CD4-positive, alpha-beta T cell treated with Interleukin-21 for 1 hour (primary cell): ENCODE results near the gene PERP.
"Not testable (repeated sequence)": the region's sequence is repeated elsewhere in the genome, so short reads cannot be mapped to it uniquely, and the experiment has no call there.

Source experiments
- DNase-seq: peaks from one replicate; pipeline ENCODE4 v3.0.0-alpha.2; 2020

PERP gene

GRCh38 chr6:138104618-138105213 is 2.5 kb downstream of the PERP start:
- DNase-seq, result no peak

DNA sequence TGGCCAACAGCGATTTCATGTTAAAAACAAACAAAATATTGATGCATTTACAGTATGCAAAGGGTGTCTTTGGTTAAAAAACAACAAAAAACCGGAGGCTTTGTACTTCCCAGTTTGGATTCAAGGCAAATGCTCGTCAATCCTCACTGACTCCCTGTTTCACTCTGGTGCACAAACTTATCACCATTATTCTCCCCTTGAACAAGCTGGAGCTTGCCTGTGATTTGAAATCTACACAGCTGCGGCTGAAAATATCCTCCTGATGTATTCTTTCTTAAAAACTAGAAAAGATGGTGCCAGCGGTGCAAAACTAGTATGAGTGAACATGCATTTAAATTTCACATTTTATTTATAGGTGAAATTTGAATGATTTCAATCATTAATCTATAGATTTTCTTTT is 3.3 kb downstream of the PERP start:
- no peak for DNase-seq

DNA sequence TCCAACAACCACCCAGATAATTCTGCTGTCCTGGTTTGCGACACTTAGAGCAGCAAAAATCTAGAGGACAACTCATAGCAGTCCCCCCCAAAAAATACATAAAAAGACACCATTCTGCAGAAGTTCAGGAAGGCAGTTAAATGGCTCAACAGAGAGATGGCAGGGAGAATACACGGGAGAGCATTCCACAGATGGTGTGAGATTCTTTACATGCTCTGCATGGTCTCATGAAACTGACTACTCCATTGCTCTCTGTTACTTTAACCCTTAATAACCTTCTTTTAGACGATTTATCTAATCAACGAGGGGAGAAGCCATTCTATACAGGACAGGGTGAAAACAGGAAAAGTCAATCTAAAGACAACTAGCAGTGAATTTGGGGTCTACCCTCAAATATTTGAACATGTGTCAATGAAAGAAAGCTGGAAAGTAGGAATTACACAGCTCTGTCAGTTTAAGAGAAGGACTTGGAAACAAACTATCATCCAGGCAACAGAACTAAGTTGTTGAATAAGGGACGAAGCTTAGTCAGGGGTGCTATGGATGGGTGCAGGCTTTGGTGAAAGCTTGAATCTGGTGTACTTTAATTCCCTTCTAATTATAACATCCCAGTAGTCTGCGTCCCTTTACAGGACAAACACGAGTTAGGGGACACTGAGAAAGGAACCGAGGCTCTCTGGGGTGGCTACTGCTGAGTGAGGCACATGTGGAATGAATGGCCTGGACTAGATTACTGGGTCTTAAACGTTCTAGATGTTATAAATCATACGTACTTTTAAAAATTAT is 5.1 kb downstream of the PERP start:
- DNase-seq, result no peak

- no peak for DNase-seq
Observed at GRCh38 chr6:138099832-138100231, 7.4 kb downstream of the PERP start.

DNA sequence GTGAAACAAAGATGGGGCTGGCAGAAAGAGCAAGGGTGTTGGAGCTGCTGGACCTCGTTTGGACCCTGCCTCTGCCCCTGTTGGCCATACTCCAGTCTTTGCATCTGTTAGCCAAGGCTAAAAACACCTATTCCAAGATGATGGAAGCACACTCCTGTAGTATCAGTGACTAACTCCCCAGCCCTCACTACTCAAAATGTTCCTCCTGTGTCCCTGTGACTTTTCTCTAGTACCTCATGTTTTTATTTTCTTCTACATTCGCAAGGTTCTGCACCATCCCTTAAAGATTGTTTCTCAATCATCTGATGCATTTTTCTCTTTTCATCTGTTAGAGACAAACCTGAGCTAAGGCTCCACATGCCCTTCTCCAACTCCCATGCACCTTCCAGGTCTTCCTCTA is 8.9 kb downstream of the PERP start:
- no peak for DNase-seq

DNA sequence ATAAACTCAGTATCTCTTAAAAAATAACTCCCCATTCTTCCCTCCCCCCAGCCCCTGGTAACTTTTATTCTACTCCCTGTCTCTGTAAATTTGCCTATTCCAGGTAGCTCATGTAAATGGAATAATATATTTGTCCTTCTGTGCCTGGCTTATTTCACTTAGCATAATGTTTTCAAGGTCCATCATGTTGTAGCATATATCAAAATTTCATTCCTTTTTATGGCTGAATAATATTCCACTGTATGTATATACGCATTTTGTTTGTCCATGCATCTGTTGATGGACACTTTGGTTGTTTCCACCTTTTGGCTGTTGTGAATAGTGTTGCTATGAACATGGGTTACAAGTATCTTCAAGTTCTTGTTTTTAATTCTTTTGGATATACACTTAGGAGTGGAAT is 13.0 kb downstream of the PERP start:
- DNase-seq, result no peak

GRCh38 chr6:138093632-138094031 is 13.6 kb downstream of the PERP start:
- DNase-seq, result no peak

GRCh38 chr6:138092686-138093085 is 14.5 kb downstream of the PERP start:
- no peak for DNase-seq

DNA sequence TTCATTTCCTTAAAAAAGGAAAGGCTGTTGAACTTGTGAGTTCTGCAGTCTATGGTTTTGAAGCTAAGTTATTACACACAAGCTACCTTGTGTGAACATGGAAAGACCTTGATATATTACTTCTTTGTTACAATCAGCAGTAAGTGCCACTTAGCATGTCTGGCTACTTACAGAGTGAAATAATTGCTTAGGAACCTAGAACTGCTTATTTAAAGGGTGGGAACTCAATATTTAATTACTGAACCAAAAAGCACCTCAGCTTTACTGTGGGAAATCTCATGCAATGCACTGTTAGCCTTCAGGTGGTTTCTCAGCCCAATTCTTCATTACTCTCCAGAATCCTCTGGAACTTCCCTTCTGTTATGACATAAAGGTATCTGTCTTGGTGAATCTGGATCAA is 17.9 kb downstream of the PERP start:
- no peak for DNase-seq

DNA sequence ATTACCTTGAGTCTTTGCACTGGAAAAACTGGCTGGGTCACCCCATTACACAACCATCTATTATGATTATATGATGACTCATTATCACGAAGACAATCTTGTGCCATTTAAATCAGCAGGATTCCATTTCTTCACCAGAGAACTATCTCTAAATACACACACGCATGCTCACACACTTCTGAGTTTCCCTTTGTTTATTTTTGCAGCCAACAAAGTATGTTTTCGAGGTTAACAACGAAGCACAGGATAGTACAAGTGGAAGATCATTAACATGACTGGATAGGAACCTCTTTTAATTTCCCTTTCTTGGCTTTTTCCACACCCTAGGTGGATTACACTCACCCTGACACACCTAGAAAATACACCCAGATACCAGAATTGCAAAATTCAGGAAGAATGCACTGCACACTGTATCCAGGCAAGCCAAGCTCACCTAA is 18.9 kb downstream of the PERP start:
- DNase-seq, result no peak

GRCh38 chr6:138087593-138088325 is 19.5 kb downstream of the PERP start:
- no peak for DNase-seq

DNA sequence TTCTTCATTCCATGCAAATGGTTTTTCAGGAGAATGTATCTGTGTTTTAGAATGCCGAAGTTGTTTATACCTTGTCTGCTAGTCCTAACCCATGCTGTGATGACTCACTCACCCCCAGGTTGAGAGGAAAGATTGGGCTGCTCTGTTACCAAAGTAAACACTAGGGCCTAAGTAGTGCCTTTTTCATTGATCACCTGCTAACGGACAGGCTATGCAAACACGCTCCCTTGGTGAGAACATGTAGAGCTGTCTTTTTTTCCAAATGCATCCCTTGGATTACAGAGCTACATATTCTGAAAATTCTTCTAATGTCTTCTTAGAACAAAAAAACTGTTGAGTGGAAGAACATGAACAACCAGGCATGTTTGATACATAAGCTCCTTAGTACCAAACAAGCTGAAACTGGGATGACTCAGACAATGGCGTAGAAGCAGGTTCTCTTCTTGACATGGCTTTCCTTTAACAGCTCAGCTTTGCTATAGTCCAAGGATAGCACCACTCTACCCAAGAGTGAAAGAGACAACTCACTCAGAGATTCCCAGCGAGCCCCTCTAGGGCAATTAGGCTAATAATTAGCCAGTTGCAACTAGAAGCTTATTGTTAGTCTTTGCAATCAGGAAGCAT is 20.5 kb downstream of the PERP start:
- no peak for DNase-seq

DNA sequence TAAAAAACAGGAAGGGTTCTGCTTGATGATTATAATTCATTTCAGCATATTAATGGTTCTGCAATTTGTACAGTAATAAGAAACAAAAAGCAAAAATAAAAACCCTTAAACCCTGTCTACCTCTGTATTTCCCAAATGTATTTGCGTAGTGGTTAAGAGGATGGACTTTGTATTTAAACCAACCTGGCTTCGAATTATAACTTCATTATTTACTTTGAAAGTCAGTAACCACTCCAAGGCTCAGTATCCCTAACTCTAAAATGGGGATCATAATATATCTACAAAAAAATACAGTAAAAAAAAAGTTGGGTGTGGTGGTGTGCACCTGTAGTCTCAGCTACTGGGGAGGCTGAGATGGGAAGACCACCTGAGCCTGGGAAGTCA is 21.4 kb downstream of the PERP start:
- DNase-seq, result no peak

DNA sequence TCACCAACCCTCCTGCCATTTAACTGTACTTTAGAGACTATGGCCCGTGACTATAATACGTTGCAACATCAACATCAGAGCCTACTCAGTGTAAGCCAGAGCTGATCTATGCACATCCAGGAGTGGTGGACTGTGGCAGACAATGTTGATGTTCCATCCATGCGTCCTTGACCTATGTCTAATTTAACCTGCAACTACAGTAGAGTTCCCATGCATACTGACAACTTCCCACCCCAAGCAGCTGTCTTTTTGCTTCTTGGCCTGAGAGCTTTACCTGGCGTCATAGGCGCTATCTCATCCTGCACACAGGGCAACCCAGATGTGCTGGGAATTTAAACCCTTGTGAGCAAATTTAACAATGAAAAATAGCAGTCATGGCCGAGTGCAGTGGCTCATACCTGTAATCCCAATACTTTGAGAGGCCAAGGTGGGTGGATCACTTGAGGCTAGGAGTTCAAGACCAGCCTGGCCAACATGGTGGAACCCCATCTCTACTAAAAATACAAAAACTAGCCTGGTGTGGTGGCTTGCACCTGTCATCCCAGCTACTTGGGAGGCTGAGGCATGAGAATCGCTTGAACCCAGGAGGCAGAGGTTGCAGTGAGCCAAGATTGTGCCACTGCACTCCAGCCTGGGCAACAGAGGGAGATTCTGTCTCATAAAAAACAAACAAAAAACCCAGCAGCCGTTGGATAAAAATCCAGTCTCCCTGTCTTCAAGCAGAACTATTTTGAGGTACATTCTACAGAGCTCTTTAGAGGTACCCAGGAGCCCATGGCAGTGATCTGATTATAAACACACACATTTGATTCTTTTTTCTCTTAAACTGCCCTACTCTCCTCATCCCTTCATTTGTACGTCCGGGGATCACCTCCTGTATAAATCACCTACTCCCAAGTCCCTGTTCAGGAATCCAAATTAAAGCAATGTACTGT is 22.0 kb downstream of the PERP start:
- no peak for DNase-seq

- no peak for DNase-seq
Observed at GRCh38 chr6:138082232-138082631, 25.0 kb downstream of the PERP start.

- DNase-seq, result not testable (repeated sequence)
Observed at GRCh38 chr6:138079556-138079955, 27.7 kb downstream of the PERP start.

GRCh38 chr6:138078491-138078890 is 28.7 kb downstream of the PERP start:
- DNase-seq, result no peak

DNA sequence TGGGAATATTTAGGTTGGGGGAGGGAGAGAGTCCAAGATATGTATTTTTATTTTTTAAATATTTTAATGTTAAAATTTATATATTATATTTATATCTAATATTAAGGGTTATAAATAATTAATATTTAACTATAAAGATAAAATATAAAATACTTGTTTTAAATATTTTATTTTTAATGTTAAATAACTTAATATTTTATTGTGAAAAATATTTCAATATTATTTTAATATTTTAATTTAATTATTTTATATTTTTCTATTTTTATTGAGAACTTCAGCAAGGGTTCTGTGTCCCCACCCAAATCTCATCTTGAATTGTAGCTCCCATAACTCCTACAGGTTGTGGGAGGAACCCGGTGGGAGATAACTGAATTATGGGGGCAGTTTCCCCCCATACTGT is 34.0 kb downstream of the PERP start:
- DNase-seq, result no peak

DNA sequence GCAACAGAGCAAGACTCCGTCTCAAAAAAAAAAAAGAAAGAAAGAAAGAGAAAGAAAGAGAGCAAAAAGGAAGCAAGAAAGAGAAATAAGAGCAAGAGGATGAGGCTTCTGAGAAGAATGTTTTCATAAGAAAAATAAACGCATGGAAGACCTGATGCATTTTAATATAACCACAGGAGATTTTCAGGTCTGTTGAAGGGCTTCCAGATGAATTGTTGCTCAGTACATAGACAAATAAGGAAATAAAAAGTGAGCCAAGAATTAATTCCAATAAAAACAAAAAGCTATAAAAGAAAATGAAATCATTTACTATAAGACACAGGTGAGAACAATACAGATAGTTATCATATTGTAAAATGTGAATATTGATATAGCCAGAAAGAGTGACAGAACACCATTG is 43.5 kb downstream of the PERP start:
- DNase-seq, result no peak

DNA sequence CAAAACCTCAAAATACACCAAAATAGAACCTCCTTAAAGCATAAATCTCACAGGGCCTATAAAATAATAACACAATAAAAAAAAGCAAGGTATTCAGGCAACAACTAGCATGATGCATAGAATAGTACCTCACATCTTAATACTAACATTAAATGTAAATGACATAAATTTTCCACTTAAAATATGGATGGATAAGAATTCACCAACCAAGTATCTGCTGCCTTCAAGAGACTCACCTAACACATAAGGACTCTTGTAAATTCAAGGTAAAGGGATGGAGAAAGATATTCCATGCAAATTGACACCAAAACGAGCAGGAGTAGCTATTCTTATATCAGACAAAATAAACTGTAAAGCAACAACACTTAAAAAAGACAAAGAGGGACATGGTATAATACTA is 52.2 kb downstream of the PERP start:
- DNase-seq, result no peak

DNA sequence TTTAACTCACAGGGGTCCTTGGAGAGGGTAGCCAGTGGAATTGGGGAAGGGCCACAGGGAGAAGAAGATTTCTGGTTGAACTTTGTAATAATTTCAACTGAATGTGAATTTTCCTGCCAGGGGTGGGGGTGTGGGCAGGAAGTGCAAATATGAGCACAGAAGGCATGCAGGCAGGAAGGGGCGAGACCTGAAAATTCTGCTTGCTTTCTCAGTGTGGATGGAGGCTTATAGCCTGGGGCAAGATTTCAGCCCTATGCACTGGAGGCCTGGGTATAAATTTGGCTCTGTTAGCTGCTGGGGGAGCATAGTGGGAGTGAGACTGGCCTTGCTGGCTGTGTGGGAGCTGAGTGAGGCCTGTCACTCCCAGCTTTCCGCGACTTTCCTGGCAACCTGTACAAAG is 54.4 kb downstream of the PERP start:
- no peak for DNase-seq

GRCh38 chr6:138044972-138045371 is 62.2 kb downstream of the PERP start:
- DNase-seq, result no peak

- no peak for DNase-seq
Observed at GRCh38 chr6:138044458-138044857, 62.8 kb downstream of the PERP start.
